ENCODE data around the gene SPART. TPM values are rescaled to one million over a fixed set of nuclear protein-coding genes. Genes with fewer than 3 reads are reported as not detected.

The SPART gene
- total RNA-seq, 4 donors from 2014 or later = 45.6 to 297 (median 135) TPM

- Histone ChIP-seq H3K4me3 (no peak overlapping the region), H3K4me1 (no peaks in the 10 kb centered on the region), H3K36me3 (no peaks in the 10 kb centered on the region), H3K27me3 (no peaks in the 10 kb centered on the region), H3K27ac (peak overlapping the region; percentile 45), H3K9me3 (no peaks in the 10 kb centered on the region)
- TF ChIP-seq CTCF (IDR thresholded peaks at IDR 0.05) = no peak
- TF ChIP-seq POLR2A (IDR thresholded peaks at IDR 0.05) = no peak
- DNase-seq = no peak
- intact Hi-C loops (cut with DNase I; ENCODE audit: low total_unique reads) = no loop called here
These were observed 17.2 kb upstream of the SPART start for GRCh38 chr13:36363366-36363863.

- intact Hi-C loops (cut with DNase I; ENCODE audit: low total_unique reads) = no loop called here
These were observed 16.7 kb upstream of the SPART start for GRCh38 chr13:36362914-36363313.

GRCh38 chr13:36362251-36362650 is 16.1 kb upstream of the SPART start:
- intact Hi-C loops (cut with DNase I; ENCODE audit: low total_unique reads) = no loop called here
- Histone ChIP-seq H3K36me3 (no peaks in the 10 kb centered on the region), H3K27ac (peak overlapping the region; percentile 34 to 45), H3K9me3 (no peaks in the 10 kb centered on the region), H3K4me1 (no peaks in the 10 kb centered on the region), H3K4me3 (no peak overlapping the region), H3K27me3 (no peaks in the 10 kb centered on the region)
- TF ChIP-seq POLR2A (IDR thresholded peaks at IDR 0.05) (no peak), CTCF (IDR thresholded peaks at IDR 0.05) (no peak)
- DNase-seq = no peak

More at GRCh38 chr13:36362914-36363313, 16.7 kb upstream of the SPART start:
- no peak for TF ChIP-seq POLR2A (IDR thresholded peaks at IDR 0.05)
- no peak for TF ChIP-seq CTCF (IDR thresholded peaks at IDR 0.05)
- Histone ChIP-seq H3K27me3 (no peaks in the 10 kb centered on the region), H3K9me3 (no peaks in the 10 kb centered on the region), H3K4me1 (no peaks in the 10 kb centered on the region), H3K36me3 (no peaks in the 10 kb centered on the region), H3K27ac (peak overlapping the region; percentile 45), H3K4me3 (no peak overlapping the region)
- DNase-seq = no peak

- no peak for TF ChIP-seq POLR2A (IDR thresholded peaks at IDR 0.05)
- TF ChIP-seq CTCF (IDR thresholded peaks at IDR 0.05) = no peak
- intact Hi-C loops (cut with DNase I; ENCODE audit: low total_unique reads) = no loop called here
- peaks cover 0 to 10% of the 10 kb centered on the region in 2 donors for H3K4me1 ChIP-seq
- no peak overlapping the region for H3K4me3 ChIP-seq
- no peak overlapping the region for H3K27ac ChIP-seq
- H3K36me3 ChIP-seq = no peaks in the 10 kb centered on the region
- no peak for DNase-seq
- H3K27me3 ChIP-seq = no peaks in the 10 kb centered on the region
- H3K9me3 ChIP-seq = no peaks in the 10 kb centered on the region
These were observed 14.7 kb upstream of the SPART start for GRCh38 chr13:36360903-36361302.

- no peaks in the 10 kb centered on the region for H3K36me3 ChIP-seq
- no peak overlapping the region for H3K4me3 ChIP-seq
- intact Hi-C loops (cut with DNase I; ENCODE audit: low total_unique reads) = no loop called here
- TF ChIP-seq POLR2A (IDR thresholded peaks at IDR 0.05) (no peak), CTCF (IDR thresholded peaks at IDR 0.05) (no peak)
- H3K27me3 ChIP-seq = no peaks in the 10 kb centered on the region
- DNase-seq = no peak
- H3K4me1 ChIP-seq = peaks cover 0 to 11% of the 10 kb centered on the region in 2 donors
- no peaks in the 10 kb centered on the region for H3K9me3 ChIP-seq
- peak overlapping the region; percentile 50 to 62 for H3K27ac ChIP-seq
These were observed 13.2 kb upstream of the SPART start for GRCh38 chr13:36359301-36359950.
